ENCODE measurements around the gene ADCK1.
A peak's percentile ranks its signal among the peaks of the same experiment; 100 is the strongest.

Gene ADCK1

GRCh38 chr14:77973246-77973645 is 173.3 kb downstream of the ADCK1 start:
- H3K27ac ChIP-seq = no peak overlapping the region
- no peak for TF ChIP-seq CTCF (conservative IDR thresholded peaks at IDR 0.05)

GRCh38 chr14:77976591-77976990 is 176.7 kb downstream of the ADCK1 start:
- no peak overlapping the region for H3K27ac ChIP-seq
- TF ChIP-seq CTCF (conservative IDR thresholded peaks at IDR 0.05) = no peak

- TF ChIP-seq CTCF (conservative IDR thresholded peaks at IDR 0.05) = no peak
- no peak overlapping the region for H3K27ac ChIP-seq
Observed at GRCh38 chr14:77979171-77979570, 179.3 kb downstream of the ADCK1 start.

- H3K27ac ChIP-seq = no peak overlapping the region
- no peak for TF ChIP-seq CTCF (conservative IDR thresholded peaks at IDR 0.05)
Observed at GRCh38 chr14:77979666-77980351, 179.9 kb downstream of the ADCK1 start.

- peak overlapping the region; percentile 75 for H3K27ac ChIP-seq
- TF ChIP-seq CTCF (conservative IDR thresholded peaks at IDR 0.05) = no peak
Observed at GRCh38 chr14:77980475-77981321, 180.8 kb downstream of the ADCK1 start.

Data from VCaP (cell line).